ENCODE data around the gene ACP7. TPM values are rescaled to one million over a fixed set of nuclear protein-coding genes. Genes with fewer than 3 reads are reported as not detected.

The ACP7 gene
- total and polyA plus RNA-seq, 7 donors, result 0.07 TPM; not detected in 6

DNA sequence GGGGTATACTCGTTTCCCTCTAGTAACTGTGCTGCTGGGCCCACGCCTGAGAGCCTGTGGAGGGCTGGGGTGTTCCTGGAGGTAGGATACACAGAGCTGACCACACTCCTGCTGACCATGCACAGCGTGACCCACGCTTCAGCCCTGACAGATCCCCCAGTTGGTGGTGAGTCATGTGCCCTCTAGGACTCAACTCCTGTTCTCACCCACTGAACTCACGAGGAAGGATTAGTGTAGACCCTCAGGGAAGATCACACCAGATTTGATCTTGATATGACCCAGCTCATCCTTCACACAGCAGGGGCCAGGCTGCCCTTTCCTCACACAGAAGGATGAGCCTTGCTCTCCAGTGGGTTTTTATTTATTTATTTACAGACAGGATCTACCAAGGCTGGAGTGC, 13.3 kb upstream of the ACP7 start:
- intact Hi-C loops (cut with DNase I), result no loop called here
- Histone ChIP-seq H3K36me3 (ENCODE audit: insufficient read depth in 1 of 2, low read depth in 1 of 2) (no peaks in the 10 kb centered on the region), H3K27ac (no peak overlapping the region), H3K9me3 (no peaks in the 10 kb centered on the region), H3K4me1 (no peaks in the 10 kb centered on the region), H3K27me3 (ENCODE audit: insufficient read depth in 3 of 3, low read length in 2 of 3) (peaks cover 0 to 7% (median 3%) of the 10 kb centered on the region in 3 donors), H3K4me3 (no peak overlapping the region)
- no peak for DNase-seq
- ATAC-seq, result no peak
- 78 to 88% (median 78%) methylated on average over 5 of the region's 5 CpGs for WGBS, 3 donors
- TF ChIP-seq, protein P1, sequence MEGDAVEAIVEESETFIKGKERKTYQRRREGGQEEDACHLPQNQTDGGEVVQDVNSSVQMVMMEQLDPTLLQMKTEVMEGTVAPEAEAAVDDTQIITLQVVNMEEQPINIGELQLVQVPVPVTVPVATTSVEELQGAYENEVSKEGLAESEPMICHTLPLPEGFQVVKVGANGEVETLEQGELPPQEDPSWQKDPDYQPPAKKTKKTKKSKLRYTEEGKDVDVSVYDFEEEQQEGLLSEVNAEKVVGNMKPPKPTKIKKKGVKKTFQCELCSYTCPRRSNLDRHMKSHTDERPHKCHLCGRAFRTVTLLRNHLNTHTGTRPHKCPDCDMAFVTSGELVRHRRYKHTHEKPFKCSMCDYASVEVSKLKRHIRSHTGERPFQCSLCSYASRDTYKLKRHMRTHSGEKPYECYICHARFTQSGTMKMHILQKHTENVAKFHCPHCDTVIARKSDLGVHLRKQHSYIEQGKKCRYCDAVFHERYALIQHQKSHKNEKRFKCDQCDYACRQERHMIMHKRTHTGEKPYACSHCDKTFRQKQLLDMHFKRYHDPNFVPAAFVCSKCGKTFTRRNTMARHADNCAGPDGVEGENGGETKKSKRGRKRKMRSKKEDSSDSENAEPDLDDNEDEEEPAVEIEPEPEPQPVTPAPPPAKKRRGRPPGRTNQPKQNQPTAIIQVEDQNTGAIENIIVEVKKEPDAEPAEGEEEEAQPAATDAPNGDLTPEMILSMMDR (IDR thresholded peaks at IDR 0.05), result no peak

- WGBS, 3 donors, result 45 to 51% (median 49%) methylated on average over 3 of the region's 3 CpGs
- ATAC-seq, result no peak
- DNase-seq, result no peak
- Histone ChIP-seq H3K9me3 (no peaks in the 10 kb centered on the region), H3K36me3 (ENCODE audit: insufficient read depth in 1 of 2, low read depth in 1 of 2) (no peaks in the 10 kb centered on the region), H3K4me3 (no peak overlapping the region), H3K27me3 (ENCODE audit: insufficient read depth in 3 of 3, low read length in 2 of 3) (peaks cover 0 to 16% (median 9%) of the 10 kb centered on the region in 3 donors), H3K4me1 (no peaks in the 10 kb centered on the region), H3K27ac (no peak overlapping the region)
- TF ChIP-seq, protein P1 (IDR thresholded peaks at IDR 0.05), result no peak
- intact Hi-C loops (cut with DNase I), result no loop called here
Measured at GRCh38 chr19:39074205-39074692, 9.9 kb upstream of the ACP7 start.

- ATAC-seq (no peak), DNase-seq (no peak)
- intact Hi-C loops (cut with DNase I), result no loop called here
- Histone ChIP-seq H3K36me3 (ENCODE audit: insufficient read depth in 1 of 2, low read depth in 1 of 2) (no peaks in the 10 kb centered on the region), H3K27me3 (ENCODE audit: insufficient read depth in 3 of 3, low read length in 2 of 3) (peaks cover 0 to 22% (median 9%) of the 10 kb centered on the region in 3 donors), H3K9me3 (no peaks in the 10 kb centered on the region), H3K4me1 (no peaks in the 10 kb centered on the region), H3K27ac (no peak overlapping the region), H3K4me3 (no peak overlapping the region)
- TF ChIP-seq, protein P1 (IDR thresholded peaks at IDR 0.05), result no peak
- 85 to 90% (median 89%) methylated on average over 6 of the region's 6 CpGs for WGBS, 3 donors
Measured at GRCh38 chr19:39074942-39075341, 9.2 kb upstream of the ACP7 start.

DNA sequence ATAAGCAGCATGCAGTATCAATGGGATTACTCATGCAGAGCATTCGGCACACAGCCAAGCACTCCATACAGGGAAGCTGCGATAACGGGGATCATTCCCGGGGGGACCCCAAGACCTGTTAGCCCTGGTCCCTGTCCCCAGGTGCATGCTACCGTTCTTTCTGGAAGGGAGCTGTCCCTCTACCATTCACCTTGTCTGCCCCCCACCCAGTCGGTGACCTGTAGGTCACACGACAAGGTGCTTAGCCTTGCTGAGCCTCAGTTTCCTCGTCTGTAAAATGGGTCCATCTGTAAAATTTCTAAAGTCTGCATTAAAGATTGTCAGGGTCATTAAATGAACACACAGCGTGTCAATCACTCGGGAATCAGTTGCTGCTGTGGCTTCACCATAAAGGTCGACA, 6.8 kb upstream of the ACP7 start:
- WGBS, 3 donors, result 81 to 90% (median 83%) methylated on average over 11 of the region's 11 CpGs
- Histone ChIP-seq H3K9me3 (no peaks in the 10 kb centered on the region), H3K4me3 (no peak overlapping the region), H3K27ac (no peak overlapping the region), H3K4me1 (no peaks in the 10 kb centered on the region), H3K36me3 (ENCODE audit: insufficient read depth in 1 of 2, low read depth in 1 of 2) (no peaks in the 10 kb centered on the region), H3K27me3 (ENCODE audit: insufficient read depth in 3 of 3, low read length in 2 of 3) (peaks cover 2 to 45% (median 9%) of the 10 kb centered on the region in 3 donors)
- DNase-seq (no peak), ATAC-seq (no peak)
- intact Hi-C loops (cut with DNase I), result no loop called here
- TF ChIP-seq, protein P1 (IDR thresholded peaks at IDR 0.05), result no peak

Measured in psoas muscle (tissue), 8 donors.